ENCODE data around the gene FNDC3B.

Gene FNDC3B

GRCh38 chr3:172096881-172097420 lies 57.6 kb downstream of the FNDC3B start:
- ChIA-PET CTCF (interaction anchor here (1.8 kb wide), 1 partner anchor 9 kb away, joined by 6 read pairs; no protein-coding TSS in a partner anchor), POLR2A (no interaction called here)
- H3K4me3 ChIP-seq (ENCODE audit: control insufficient read depth in 1 of 7, extremely low read depth in 1 of 7, insufficient read depth in 4 of 7, low read depth in 2 of 7, low read length in 6 of 7): no peak overlapping the region
- no peak overlapping the region for H3K27ac ChIP-seq (ENCODE audit: insufficient read depth in 1 of 2, low read depth in 1 of 2, low read length in 2 of 2, poor library complexity in 1 of 2, severe bottlenecking in 2 of 2)
- peak in 2 of 3 donors; percentile 52 to 64 for DNase-seq
- H3K27me3 ChIP-seq (replicated peaks in 2 of 5; ENCODE audit: control insufficient read depth in 4 of 5, insufficient read depth in 5 of 5, low read length in 4 of 5): no peaks in the 10 kb centered on the region
- peaks cover 0 to 44% (median 7%) of the 10 kb centered on the region in 4 experiments for H3K4me1 ChIP-seq (ENCODE audit: control extremely low read depth in 1 of 4, control insufficient read depth in 4 of 4, insufficient read depth in 4 of 4, low read length in 3 of 4)
- H3K36me3 ChIP-seq (ENCODE audit: control insufficient read depth in 4 of 4, insufficient read depth in 4 of 4, low read length in 3 of 4): peaks cover 0 to 11% (median 0%) of the 10 kb centered on the region in 4 experiments
- WGBS (ENCODE audit: insufficient coverage): 100% methylated on average over 2 of the region's 3 CpGs
- peaks cover 0 to 4% (median 0%) of the 10 kb centered on the region in 5 experiments for H3K9me3 ChIP-seq (ENCODE audit: control extremely low read depth in 1 of 5, control insufficient read depth in 4 of 5, insufficient read depth in 2 of 5, low read depth in 1 of 5, low read length in 4 of 5)

GRCh38 chr3:172097585-172097984 lies 58.2 kb downstream of the FNDC3B start:
- H3K27me3 ChIP-seq (replicated peaks in 2 of 5; ENCODE audit: control insufficient read depth in 4 of 5, insufficient read depth in 5 of 5, low read length in 4 of 5): no peaks in the 10 kb centered on the region
- H3K27ac ChIP-seq (ENCODE audit: insufficient read depth in 1 of 2, low read depth in 1 of 2, low read length in 2 of 2, poor library complexity in 1 of 2, severe bottlenecking in 2 of 2): no peak overlapping the region
- peaks cover 0 to 6% (median 0%) of the 10 kb centered on the region in 4 experiments for H3K36me3 ChIP-seq (ENCODE audit: control insufficient read depth in 4 of 4, insufficient read depth in 4 of 4, low read length in 3 of 4)
- no peak overlapping the region for H3K4me3 ChIP-seq (ENCODE audit: control insufficient read depth in 1 of 7, extremely low read depth in 1 of 7, insufficient read depth in 4 of 7, low read depth in 2 of 7, low read length in 6 of 7)
- ChIA-PET POLR2A (no interaction called here), CTCF (no interaction called here)
- DNase-seq: peak in 1 of 3 donors; percentile 29
- no CpG with 5 or more reads among the region's 1 CpG for WGBS (ENCODE audit: insufficient coverage)
- peaks cover 0 to 50% (median 12%) of the 10 kb centered on the region in 4 experiments for H3K4me1 ChIP-seq (ENCODE audit: control extremely low read depth in 1 of 4, control insufficient read depth in 4 of 4, insufficient read depth in 4 of 4, low read length in 3 of 4)
- H3K9me3 ChIP-seq (ENCODE audit: control extremely low read depth in 1 of 5, control insufficient read depth in 4 of 5, insufficient read depth in 2 of 5, low read depth in 1 of 5, low read length in 4 of 5): peaks cover 0 to 4% (median 0%) of the 10 kb centered on the region in 5 experiments

GRCh38 chr3:172098698-172099494 lies 59.5 kb downstream of the FNDC3B start:
- Histone ChIP-seq H3K9me3 (ENCODE audit: control extremely low read depth in 1 of 5, control insufficient read depth in 4 of 5, insufficient read depth in 2 of 5, low read depth in 1 of 5, low read length in 4 of 5) (peaks cover 0 to 4% (median 0%) of the 10 kb centered on the region in 5 experiments), H3K27me3 (replicated peaks in 2 of 5; ENCODE audit: control insufficient read depth in 4 of 5, insufficient read depth in 5 of 5, low read length in 4 of 5) (no peaks in the 10 kb centered on the region), H3K36me3 (ENCODE audit: control insufficient read depth in 4 of 4, insufficient read depth in 4 of 4, low read length in 3 of 4) (peaks cover 0 to 5% (median 0%) of the 10 kb centered on the region in 4 experiments), H3K4me1 (ENCODE audit: control extremely low read depth in 1 of 4, control insufficient read depth in 4 of 4, insufficient read depth in 4 of 4, low read length in 3 of 4) (peaks cover 9 to 62% (median 17%) of the 10 kb centered on the region in 4 experiments), H3K4me3 (ENCODE audit: control insufficient read depth in 1 of 7, extremely low read depth in 1 of 7, insufficient read depth in 4 of 7, low read depth in 2 of 7, low read length in 6 of 7) (no peak overlapping the region), H3K27ac (ENCODE audit: insufficient read depth in 1 of 2, low read depth in 1 of 2, low read length in 2 of 2, poor library complexity in 1 of 2, severe bottlenecking in 2 of 2) (no peak overlapping the region)
- POLR2A ChIA-PET: no interaction called here
- CTCF ChIA-PET: no interaction called here
- WGBS (ENCODE audit: insufficient coverage): 100% methylated on average over 5 of the region's 9 CpGs
- DNase-seq: no peak

- WGBS (ENCODE audit: insufficient coverage): 0% methylated on average over 1 of the region's 1 CpG
- no peak overlapping the region for H3K27ac ChIP-seq (ENCODE audit: insufficient read depth in 1 of 2, low read depth in 1 of 2, low read length in 2 of 2, poor library complexity in 1 of 2, severe bottlenecking in 2 of 2)
Measured at GRCh38 chr3:172099495-172099808, 60.1 kb downstream of the FNDC3B start.

GRCh38 chr3:172100482-172100881 lies 61.1 kb downstream of the FNDC3B start:
- no peaks in the 10 kb centered on the region for H3K9me3 ChIP-seq (ENCODE audit: control extremely low read depth in 1 of 5, control insufficient read depth in 4 of 5, insufficient read depth in 2 of 5, low read depth in 1 of 5, low read length in 4 of 5)
- no CpG with 5 or more reads among the region's 2 CpGs for WGBS (ENCODE audit: insufficient coverage)
- peaks cover 14 to 78% (median 20%) of the 10 kb centered on the region in 4 experiments for H3K4me1 ChIP-seq (ENCODE audit: control extremely low read depth in 1 of 4, control insufficient read depth in 4 of 4, insufficient read depth in 4 of 4, low read length in 3 of 4)
- DNase-seq: no peak
- CTCF ChIA-PET: interaction anchor here (1.2 to 2.0 kb wide), 2 partner anchors 18 to 232 kb away, joined by 4 read pairs; no protein-coding TSS in a partner anchor
- POLR2A ChIA-PET: no interaction called here
- H3K36me3 ChIP-seq (ENCODE audit: control insufficient read depth in 4 of 4, insufficient read depth in 4 of 4, low read length in 3 of 4): peaks cover 0 to 5% (median 0%) of the 10 kb centered on the region in 4 experiments
- H3K27me3 ChIP-seq (replicated peaks in 2 of 5; ENCODE audit: control insufficient read depth in 4 of 5, insufficient read depth in 5 of 5, low read length in 4 of 5): no peaks in the 10 kb centered on the region
- no peak overlapping the region for H3K27ac ChIP-seq (ENCODE audit: insufficient read depth in 1 of 2, low read depth in 1 of 2, low read length in 2 of 2, poor library complexity in 1 of 2, severe bottlenecking in 2 of 2)
- no peak overlapping the region for H3K4me3 ChIP-seq (ENCODE audit: control insufficient read depth in 1 of 7, extremely low read depth in 1 of 7, insufficient read depth in 4 of 7, low read depth in 2 of 7, low read length in 6 of 7)

More at GRCh38 chr3:172099495-172099808, 60.1 kb downstream of the FNDC3B start:
- H3K36me3 ChIP-seq (ENCODE audit: control insufficient read depth in 4 of 4, insufficient read depth in 4 of 4, low read length in 3 of 4): peaks cover 0 to 5% (median 0%) of the 10 kb centered on the region in 4 experiments
- peaks cover 10 to 67% (median 17%) of the 10 kb centered on the region in 4 experiments for H3K4me1 ChIP-seq (ENCODE audit: control extremely low read depth in 1 of 4, control insufficient read depth in 4 of 4, insufficient read depth in 4 of 4, low read length in 3 of 4)
- peak in 2 of 3 donors; percentile 12 to 15 for DNase-seq
- no peak overlapping the region for H3K4me3 ChIP-seq (ENCODE audit: control insufficient read depth in 1 of 7, extremely low read depth in 1 of 7, insufficient read depth in 4 of 7, low read depth in 2 of 7, low read length in 6 of 7)
- no peaks in the 10 kb centered on the region for H3K27me3 ChIP-seq (replicated peaks in 2 of 5; ENCODE audit: control insufficient read depth in 4 of 5, insufficient read depth in 5 of 5, low read length in 4 of 5)
- ChIA-PET POLR2A (no interaction called here), CTCF (no interaction called here)
- peaks cover 0 to 2% (median 0%) of the 10 kb centered on the region in 5 experiments for H3K9me3 ChIP-seq (ENCODE audit: control extremely low read depth in 1 of 5, control insufficient read depth in 4 of 5, insufficient read depth in 2 of 5, low read depth in 1 of 5, low read length in 4 of 5)

GRCh38 chr3:172101107-172101506 lies 61.7 kb downstream of the FNDC3B start:
- Histone ChIP-seq H3K4me1 (ENCODE audit: control extremely low read depth in 1 of 4, control insufficient read depth in 4 of 4, insufficient read depth in 4 of 4, low read length in 3 of 4) (peaks cover 14 to 79% (median 22%) of the 10 kb centered on the region in 4 experiments), H3K27ac (ENCODE audit: insufficient read depth in 1 of 2, low read depth in 1 of 2, low read length in 2 of 2, poor library complexity in 1 of 2, severe bottlenecking in 2 of 2) (no peak overlapping the region), H3K36me3 (ENCODE audit: control insufficient read depth in 4 of 4, insufficient read depth in 4 of 4, low read length in 3 of 4) (peaks cover 0 to 5% (median 0%) of the 10 kb centered on the region in 4 experiments), H3K4me3 (ENCODE audit: control insufficient read depth in 1 of 7, extremely low read depth in 1 of 7, insufficient read depth in 4 of 7, low read depth in 2 of 7, low read length in 6 of 7) (no peak overlapping the region), H3K27me3 (replicated peaks in 2 of 5; ENCODE audit: control insufficient read depth in 4 of 5, insufficient read depth in 5 of 5, low read length in 4 of 5) (no peaks in the 10 kb centered on the region), H3K9me3 (ENCODE audit: control extremely low read depth in 1 of 5, control insufficient read depth in 4 of 5, insufficient read depth in 2 of 5, low read depth in 1 of 5, low read length in 4 of 5) (no peaks in the 10 kb centered on the region)
- POLR2A ChIA-PET: no interaction called here
- CTCF ChIA-PET: interaction anchor here (1.0 to 2.0 kb wide), 3 partner anchors 19 to 231 kb away, joined by 3 to 4 read pairs (median 4); no protein-coding TSS in a partner anchor
- 83% methylated on average over 1 of the region's 3 CpGs for WGBS (ENCODE audit: insufficient coverage)
- no peak for DNase-seq
